HepG2 (cell line): ENCODE results near the gene STYXL1. TPM values are rescaled to one million over a fixed set of nuclear protein-coding genes. Genes with fewer than 3 reads are reported as not detected.

Experiments used
- DNMT3B ChIP-seq: conservative IDR thresholded peaks from 2 replicates; pipeline ENCODE4 v1.6.1; 2016; ENCODE audit warnings: missing biosample characterization, control low read depth
- FOXJ3 ChIP-seq: sonication (generic); formaldehyde crosslinking; IDR thresholded peaks from 2 replicates; pipeline ENCODE4 v1.4.0; 2020; ENCODE audit warnings: missing genetic modification reagents, mild to moderate bottlenecking, borderline replicate concordance
- GMEB2 ChIP-seq: IDR thresholded peaks from 2 replicates; pipeline ENCODE4 v1.6.1; 2016; ENCODE audit warnings: missing biosample characterization, missing genetic modification reagents, low read depth
- HMG20B ChIP-seq: conservative IDR thresholded peaks from 2 replicates; pipeline ENCODE4 v1.6.1; 2016; ENCODE audit warnings: missing genetic modification reagents, missing compliant biosample characterization
- KDM3A ChIP-seq: IDR thresholded peaks from 2 replicates; pipeline ENCODE4 v1.6.1; 2018; ENCODE audit warnings: low read depth, missing compliant biosample characterization
- MED13 ChIP-seq: sonication (generic); formaldehyde crosslinking; IDR thresholded peaks from 2 replicates; pipeline ENCODE4 v1.5.0; 2020; ENCODE audit warnings: missing genetic modification reagents
- MLLT10 ChIP-seq: sonication (generic); formaldehyde crosslinking; IDR thresholded peaks from 2 replicates; pipeline ENCODE4 v1.4.0; 2020; ENCODE audit warnings: missing genetic modification reagents
- NCOA5 ChIP-seq: sonication (generic); formaldehyde crosslinking; IDR thresholded peaks from 2 replicates; pipeline ENCODE4 v1.4.0; 2020; ENCODE audit warnings: missing genetic modification reagents
- RFX3 ChIP-seq: IDR thresholded peaks from 2 replicates; pipeline ENCODE4 v1.6.1; 2016; ENCODE audit warnings: missing biosample characterization, missing genetic modification reagents
- TBX2 ChIP-seq: sonication (generic); formaldehyde crosslinking; IDR thresholded peaks from 2 replicates; pipeline ENCODE4 v1.5.0; 2020; ENCODE audit warnings: missing genetic modification reagents, mild to moderate bottlenecking, borderline replicate concordance
- TFE3 ChIP-seq: IDR thresholded peaks from 2 replicates; pipeline ENCODE4 v1.6.1; 2016
- ZBTB14 ChIP-seq: sonication (generic); formaldehyde crosslinking; IDR thresholded peaks from 2 replicates; pipeline ENCODE4 v1.4.0; 2020; ENCODE audit warnings: missing genetic modification reagents
- ZNF326 ChIP-seq: sonication (generic); formaldehyde crosslinking; IDR thresholded peaks from 2 replicates; pipeline ENCODE4 v1.4.0; 2020; ENCODE audit warnings: missing genetic modification reagents, borderline replicate concordance
- ZNF414 ChIP-seq: sonication (generic); formaldehyde crosslinking; IDR thresholded peaks from 2 replicates; pipeline ENCODE4 v1.5.0; 2020; ENCODE audit warnings: missing genetic modification reagents
- ZNF530 ChIP-seq: sonication (generic); formaldehyde crosslinking; IDR thresholded peaks from 2 replicates; pipeline ENCODE4 v1.5.0; 2020; ENCODE audit warnings: low read depth, mild to moderate bottlenecking, missing genetic modification reagents
- ZNF670 ChIP-seq: sonication (generic); formaldehyde crosslinking; IDR thresholded peaks from 2 replicates; pipeline ENCODE4 v1.8.0; 2022; ENCODE audit warnings: mild to moderate bottlenecking, missing genetic modification reagents, borderline replicate concordance
- ZNF691 ChIP-seq: sonication (generic); formaldehyde crosslinking; IDR thresholded peaks from 2 replicates; pipeline ENCODE4 v1.4.0; 2020; ENCODE audit warnings: missing genetic modification reagents, low read depth, mild to moderate bottlenecking, borderline replicate concordance
- ZNF770 ChIP-seq: sonication (generic); formaldehyde crosslinking; IDR thresholded peaks from 2 replicates; pipeline ENCODE4 v1.5.0; 2020; ENCODE audit warnings: mild to moderate bottlenecking, missing genetic modification reagents
- ZNF775 ChIP-seq: sonication (generic); formaldehyde crosslinking; IDR thresholded peaks from 2 replicates; pipeline ENCODE4 v1.4.0; 2020; ENCODE audit warnings: missing genetic modification reagents, mild to moderate bottlenecking, moderate library complexity, borderline replicate concordance
- polyA plus RNA-seq, 8 experiments: library from polyadenylated mRNA; depleted of rRNA in 3 of 8; stranded (reverse) in 7 of 8; unstranded in 1 of 8; fragments of >200 nt; fragmentation: Illumina TruSeq in 4 of 8; extraction: Trizol in 4 of 8; gene quantifications; 2 replicates each; pipeline versions ENCODE4 v1.2.1 to v1.2.3, GENCODE V29; 2011 to 2016; ENCODE audit warnings: low read depth in 4 of 8, missing spikeins in 1 of 8, mixed read lengths in 1 of 8; ENCODE audit not compliant: insufficient read depth in 1 of 8
- total RNA-seq, 5 experiments: library from RNA; depleted of rRNA; stranded (reverse); fragments of >200 nt; fragmentation: Illumina TruSeq; extraction: Trizol; gene quantifications; 2 replicates each; pipeline ENCODE4 v1.2.3, GENCODE V29; 2016; ENCODE audit warnings: low read depth in 1 of 5
- TF ChIP-seq, protein P1 (sequence below): IDR thresholded peaks from 2 replicates; pipeline ENCODE4 v1.6.1; 2012; ENCODE audit warnings: low read depth, low read length, improper control_type of control experiment

The STYXL1 gene
- total and polyA plus RNA-seq, 2 of the 13 experiments (the other 11 are each of a cell fraction or from before 2014, with no cell fraction given) = 23.9 to 38.3 TPM

DNA sequence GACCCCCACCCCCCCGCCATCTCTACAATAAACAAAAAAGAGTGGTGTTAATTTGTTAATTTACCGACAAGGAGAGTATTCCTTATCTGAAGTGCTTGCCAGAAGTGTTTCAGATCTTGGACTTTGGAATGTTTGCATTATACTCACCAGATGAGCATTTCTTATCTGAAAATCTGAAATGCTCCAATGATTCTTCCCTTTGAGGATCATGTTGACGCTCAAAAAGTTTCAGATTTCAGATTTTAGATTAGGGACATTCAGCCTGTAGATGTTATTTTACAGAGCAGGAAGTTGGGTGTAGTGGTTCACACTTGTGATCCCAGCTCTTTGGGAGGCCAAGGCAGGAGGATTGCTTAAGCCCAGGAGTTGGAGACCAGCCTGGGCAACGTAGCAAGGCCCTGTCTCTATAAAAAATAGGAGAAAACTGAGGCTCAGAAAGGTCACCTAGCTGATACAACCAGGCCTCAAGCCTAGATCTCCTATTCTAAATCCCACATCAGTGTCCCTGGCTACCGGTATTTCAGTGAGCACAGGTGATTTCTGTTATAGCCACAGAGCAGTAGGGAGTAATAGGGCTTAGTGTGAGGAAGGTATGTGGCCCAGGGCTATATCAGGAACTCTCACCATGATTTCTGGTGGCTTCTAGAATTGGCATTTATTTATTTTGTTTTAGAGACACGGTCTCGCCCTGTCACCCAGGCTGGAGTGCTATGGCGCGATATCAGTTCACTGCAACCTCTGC, 88.8 kb downstream of the STYXL1 start (continued):
- TF ChIP-seq ZNF326 (CRISPR knock-in tag) = no peak
- no peak for TF ChIP-seq ZNF414 (CRISPR knock-in tag)
- no peak for TF ChIP-seq ZNF691
- TF ChIP-seq RFX3 (CRISPR knock-in tag) = no peak
- TF ChIP-seq, protein P1, sequence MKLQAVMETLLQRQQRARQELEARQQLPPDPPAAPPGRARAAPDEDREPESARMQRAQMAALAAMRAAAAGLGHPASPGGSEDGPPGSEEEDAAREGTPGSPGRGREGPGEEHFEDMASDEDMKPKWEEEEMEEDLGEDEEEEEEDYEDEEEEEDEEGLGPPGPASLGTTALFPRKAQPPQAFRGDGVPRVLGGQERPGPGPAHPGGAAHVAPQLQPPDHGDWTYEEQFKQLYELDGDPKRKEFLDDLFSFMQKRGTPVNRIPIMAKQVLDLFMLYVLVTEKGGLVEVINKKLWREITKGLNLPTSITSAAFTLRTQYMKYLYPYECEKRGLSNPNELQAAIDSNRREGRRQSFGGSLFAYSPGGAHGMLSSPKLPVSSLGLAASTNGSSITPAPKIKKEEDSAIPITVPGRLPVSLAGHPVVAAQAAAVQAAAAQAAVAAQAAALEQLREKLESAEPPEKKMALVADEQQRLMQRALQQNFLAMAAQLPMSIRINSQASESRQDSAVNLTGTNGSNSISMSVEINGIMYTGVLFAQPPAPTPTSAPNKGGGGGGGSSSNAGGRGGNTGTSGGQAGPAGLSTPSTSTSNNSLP = peak; percentile 39; the same call in 1 of the 2 replicates
- no peak for TF ChIP-seq ZNF530
- TF ChIP-seq NCOA5 = no peak
- no peak for TF ChIP-seq DNMT3B (CRISPR knock-in tag)
- TF ChIP-seq ZNF770 (CRISPR knock-in tag) = peak; percentile 99
- no peak for TF ChIP-seq TFE3 (CRISPR knock-in tag)
- no peak for TF ChIP-seq KDM3A (CRISPR knock-in tag)
- no peak for TF ChIP-seq GMEB2 (CRISPR knock-in tag)
- TF ChIP-seq MLLT10 (CRISPR knock-in tag) = no peak
- TF ChIP-seq ZBTB14 (CRISPR knock-in tag) = no peak
- TF ChIP-seq ZNF670 (CRISPR knock-in tag) = no peak
- TF ChIP-seq TBX2 (CRISPR knock-in tag) = peak; percentile 92
- TF ChIP-seq HMG20B (CRISPR knock-in tag) = no peak
- TF ChIP-seq FOXJ3 (CRISPR knock-in tag) = 0 out of 2 replicates have a peak, but pooled peaks have one; percentile 29
- TF ChIP-seq MED13 (CRISPR knock-in tag) = no peak
- TF ChIP-seq ZNF775 (CRISPR knock-in tag) = no peak
